GM18507 (cell line): ENCODE data around the gene MCU.
"Not testable (repeated sequence)": the region's sequence is repeated elsewhere in the genome, so short reads cannot be mapped to it uniquely, and the experiment has no call there.

Experiments used
- DNase-seq: peaks from one replicate; pipeline ENCODE4 v3.0.0; 2011; ENCODE audit warnings: low read depth; ENCODE audit not compliant: insufficient read length; ENCODE audit errors: extremely low spot score
- FAIRE-seq: peaks from 2 replicates; lab custom pipeline; 2011; peaks lifted over from hg19 to GRCh38; lab: Jason Lieb, UNC

The MCU gene

DNA sequence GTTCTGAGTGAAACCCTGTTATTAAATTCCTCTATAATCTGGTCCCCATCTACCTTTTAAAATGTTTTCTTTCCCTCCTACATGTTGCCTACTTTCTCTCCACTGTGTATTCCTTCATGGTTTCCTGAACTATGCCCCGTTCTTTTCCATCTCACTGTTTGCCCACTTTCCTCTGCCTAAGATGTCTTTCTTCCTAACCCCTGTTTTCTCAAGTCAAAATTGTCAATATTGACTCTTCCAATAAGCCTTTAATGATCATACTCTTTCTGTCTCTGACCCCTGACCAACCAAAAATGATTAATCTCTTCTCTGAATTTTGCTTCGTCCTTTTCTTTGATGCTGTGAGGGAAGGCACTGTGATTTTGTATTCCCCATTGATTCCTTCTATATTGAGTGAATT lies 171.0 kb downstream of the MCU start:
- DNase-seq = no peak
- FAIRE-seq = no peak

DNA sequence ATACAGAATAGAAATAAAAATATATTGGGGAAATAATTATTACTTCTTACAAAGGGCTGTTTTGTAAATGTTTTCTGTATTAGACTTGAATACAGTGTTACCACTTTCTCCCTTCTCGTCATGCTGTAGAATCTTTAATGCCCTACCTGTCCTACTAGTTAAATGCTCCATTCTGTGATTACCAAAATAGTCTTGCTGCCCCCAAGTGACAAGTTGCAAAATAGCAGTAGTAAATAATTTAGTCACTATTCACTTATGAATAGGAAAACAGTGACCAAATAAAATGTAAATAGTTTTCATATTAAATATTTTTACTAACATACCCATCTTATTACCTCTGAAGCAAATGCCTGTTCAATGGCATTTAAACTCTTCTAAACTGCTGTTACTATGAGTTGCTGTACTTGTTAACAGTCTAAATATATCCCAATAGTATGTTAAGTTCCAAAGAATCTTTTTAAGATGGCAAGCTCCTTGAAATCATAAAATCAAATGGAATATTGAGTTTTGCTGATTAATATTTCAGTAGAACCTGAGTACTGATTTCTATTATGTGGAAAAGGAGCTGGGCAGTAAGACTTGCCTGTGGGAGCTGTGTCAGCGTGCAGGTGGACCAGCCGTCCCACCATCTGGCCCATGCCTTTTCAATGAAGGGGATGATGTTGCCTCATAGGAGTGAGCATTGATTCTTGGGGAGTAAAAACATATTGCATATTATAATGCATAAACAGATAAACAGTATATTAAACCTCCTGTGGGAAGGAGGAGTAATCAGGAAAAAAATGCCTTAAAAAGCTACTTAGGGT lies 183.5 kb downstream of the MCU start:
- no peak for DNase-seq
- peak; percentile 48 for FAIRE-seq

DNA sequence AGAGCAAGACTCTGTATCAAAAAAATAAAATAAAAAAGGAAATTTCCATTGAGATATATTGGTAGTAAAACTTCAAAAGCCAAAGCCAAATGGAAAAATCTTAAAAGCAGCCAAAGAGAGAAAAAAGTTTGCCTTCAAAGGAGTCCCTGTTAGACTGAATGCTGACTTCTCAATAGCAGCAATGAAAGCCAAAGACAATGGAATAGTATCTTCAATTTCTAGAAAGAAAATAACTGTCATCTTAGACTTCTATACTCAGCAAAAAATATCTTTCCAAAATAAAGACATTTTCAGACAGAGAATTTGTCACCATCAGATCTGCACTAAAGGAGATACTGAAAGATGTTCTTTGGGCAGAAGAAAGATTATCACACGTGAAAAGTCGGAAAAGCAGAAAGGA lies 187.3 kb downstream of the MCU start:
- DNase-seq (no peak), FAIRE-seq (no peak)

DNA sequence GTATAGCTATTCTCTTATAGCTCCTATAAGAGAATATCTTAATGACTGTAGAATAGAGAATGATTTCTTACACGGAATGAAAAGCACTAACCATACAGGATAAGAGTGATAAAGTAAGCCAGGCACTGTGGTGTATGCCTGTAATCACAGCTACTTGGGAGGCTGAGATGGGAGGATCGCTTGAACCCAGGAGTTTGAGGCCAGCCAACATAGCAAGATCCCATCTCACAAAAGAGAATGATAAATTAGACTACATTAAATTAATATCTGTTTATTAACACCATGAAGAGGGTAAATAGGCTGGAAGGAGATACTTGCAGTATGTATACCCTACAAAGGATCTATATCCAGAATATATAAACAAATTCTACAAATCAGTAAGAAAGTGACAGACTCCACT lies 189.3 kb downstream of the MCU start:
- FAIRE-seq (no peak), DNase-seq (no peak)

DNA sequence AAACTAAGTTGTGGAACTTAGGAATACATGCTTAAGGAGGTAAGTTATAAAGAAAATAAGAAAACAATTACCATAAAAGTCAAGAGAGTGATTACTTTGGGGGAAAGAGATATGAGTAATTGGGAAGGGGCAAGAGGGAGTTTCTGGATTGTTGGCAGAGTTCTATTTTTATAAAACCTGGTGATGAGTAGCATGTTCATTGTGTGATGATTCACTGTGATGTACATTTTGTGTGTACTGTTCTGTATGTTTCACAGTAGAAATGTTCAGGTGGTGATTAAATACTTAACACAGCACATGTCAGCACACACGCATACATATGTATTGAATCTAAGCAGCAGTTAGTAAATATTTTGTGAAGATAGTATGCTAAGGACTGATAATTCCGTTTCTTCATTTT lies 191.9 kb downstream of the MCU start:
- DNase-seq (no peak), FAIRE-seq (peak; percentile 15)

DNA sequence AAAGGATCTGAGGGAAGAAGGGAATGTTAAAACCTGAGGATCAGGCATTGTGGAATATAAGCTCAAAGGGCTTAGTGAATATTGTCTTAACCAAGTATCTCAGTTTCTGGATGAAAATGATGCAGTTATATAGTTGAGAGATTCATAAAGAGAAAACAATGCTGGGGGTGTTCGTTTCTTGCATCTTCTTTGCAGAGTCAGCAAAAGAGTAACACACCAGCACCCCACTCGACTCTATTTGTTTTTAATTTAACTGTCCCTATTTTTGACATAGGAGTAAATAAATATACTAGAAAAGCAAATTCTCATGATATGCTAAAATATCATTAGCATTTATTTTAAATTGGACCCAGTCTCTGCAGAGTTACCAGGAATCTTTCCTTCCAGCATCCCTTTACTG lies 194.0 kb downstream of the MCU start:
- FAIRE-seq (no peak), DNase-seq (no peak)

DNA sequence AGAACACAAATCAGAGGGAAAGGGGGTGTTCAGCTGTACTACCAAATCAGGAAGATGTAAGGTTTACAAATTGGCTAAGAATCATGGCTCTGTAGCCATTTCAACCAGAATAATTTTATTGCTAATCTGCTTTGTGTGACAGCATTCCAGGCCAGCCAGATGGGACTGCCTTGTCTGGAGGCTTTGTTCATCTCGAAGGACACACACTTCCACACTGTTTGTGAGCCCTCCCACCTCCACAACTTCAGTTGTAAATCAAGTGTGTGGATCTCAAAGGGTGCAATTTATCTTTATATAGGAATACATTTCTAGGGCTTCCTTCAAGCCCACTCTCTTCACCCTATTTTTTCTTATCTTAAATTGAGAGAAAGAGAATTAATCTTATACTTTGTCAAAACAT lies 194.7 kb downstream of the MCU start:
- DNase-seq = no peak
- FAIRE-seq = no peak

DNA sequence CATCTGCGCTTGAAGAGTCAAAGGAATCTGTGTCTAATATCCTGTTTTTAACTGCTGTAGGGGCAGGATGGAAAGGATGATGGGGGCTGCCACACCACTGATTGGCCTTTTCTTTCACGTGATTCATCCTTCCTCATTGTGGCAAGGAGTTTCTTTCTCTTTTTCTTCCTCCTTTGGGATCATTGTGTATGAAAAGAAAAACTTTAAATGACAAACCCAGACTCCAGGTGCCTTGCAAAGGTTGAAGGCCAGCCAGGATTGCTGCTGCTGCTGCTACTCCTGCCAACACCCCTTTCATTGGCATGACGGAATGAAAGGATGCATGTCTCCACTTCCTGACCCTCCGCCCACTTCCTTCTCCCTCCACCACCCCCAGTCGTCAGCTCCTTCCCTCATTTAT lies 195.1 kb downstream of the MCU start:
- FAIRE-seq (no peak), DNase-seq (no peak)

DNA sequence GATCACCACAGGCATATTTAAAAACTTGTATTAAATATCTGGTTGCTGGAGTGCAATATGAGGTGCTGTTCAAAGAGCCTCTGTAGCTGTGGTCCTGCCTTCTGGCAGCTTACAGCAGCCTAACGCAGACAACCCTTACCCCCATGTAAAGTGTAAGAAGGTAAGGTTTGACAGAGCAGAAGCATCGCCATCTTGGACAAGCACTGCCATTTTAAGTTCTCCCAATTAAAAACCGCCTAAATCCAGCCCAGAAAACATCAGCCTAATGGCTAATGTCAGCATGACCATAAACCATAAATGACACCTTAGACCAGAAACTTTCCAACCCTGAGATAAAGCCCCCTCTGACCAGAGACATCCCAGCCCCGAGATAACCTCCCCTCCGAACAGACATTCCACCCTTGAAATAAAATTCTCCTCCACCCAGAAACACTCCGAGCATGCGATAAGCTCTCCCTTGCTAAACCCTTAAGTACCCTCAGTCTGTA lies 196.3 kb downstream of the MCU start:
- FAIRE-seq = no peak

DNA sequence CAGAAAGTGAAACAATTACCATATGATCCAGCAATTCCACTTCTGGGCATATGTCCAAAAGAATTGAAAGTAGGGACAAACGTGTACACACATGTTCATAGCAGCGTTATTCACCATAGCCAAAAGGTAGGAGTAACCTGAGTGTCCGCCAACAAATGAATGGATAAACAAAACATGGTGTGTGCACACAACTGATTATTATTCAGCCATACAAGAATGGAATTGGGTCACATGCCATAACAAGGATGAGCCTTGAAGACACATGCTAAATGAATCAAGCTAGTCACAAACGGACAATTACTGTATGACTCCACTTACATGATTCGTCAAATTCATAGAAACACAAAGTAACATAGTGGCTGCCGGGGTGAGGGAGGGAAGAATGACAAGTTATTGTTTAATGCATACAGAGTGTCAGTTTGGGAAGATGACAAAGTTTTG lies 197.5 kb downstream of the MCU start:
- no peak for FAIRE-seq
- DNase-seq = no peak

More for the DNA sequence above, 196.3 kb downstream of the MCU start:
- no peak for DNase-seq

DNA sequence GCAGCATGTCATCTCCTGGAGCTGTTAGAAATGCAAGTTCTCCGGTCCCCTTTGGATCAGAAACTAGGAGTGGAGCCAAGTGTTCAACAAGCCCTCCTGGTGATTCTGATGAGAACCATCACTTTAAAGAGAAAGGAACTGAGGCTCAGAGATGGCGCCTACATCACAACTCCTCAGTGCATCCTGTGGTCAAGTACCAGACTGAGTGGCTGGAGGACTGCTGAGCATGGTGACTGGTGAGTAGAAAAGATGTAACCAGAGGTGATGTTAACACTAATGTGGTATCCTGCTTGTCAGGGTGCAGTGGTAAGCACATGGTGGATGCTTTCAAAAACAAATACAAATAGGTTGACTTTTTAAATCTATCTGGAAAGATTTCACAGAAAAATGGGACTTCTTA lies 198.1 kb downstream of the MCU start:
- FAIRE-seq (no peak), DNase-seq (no peak)

DNA sequence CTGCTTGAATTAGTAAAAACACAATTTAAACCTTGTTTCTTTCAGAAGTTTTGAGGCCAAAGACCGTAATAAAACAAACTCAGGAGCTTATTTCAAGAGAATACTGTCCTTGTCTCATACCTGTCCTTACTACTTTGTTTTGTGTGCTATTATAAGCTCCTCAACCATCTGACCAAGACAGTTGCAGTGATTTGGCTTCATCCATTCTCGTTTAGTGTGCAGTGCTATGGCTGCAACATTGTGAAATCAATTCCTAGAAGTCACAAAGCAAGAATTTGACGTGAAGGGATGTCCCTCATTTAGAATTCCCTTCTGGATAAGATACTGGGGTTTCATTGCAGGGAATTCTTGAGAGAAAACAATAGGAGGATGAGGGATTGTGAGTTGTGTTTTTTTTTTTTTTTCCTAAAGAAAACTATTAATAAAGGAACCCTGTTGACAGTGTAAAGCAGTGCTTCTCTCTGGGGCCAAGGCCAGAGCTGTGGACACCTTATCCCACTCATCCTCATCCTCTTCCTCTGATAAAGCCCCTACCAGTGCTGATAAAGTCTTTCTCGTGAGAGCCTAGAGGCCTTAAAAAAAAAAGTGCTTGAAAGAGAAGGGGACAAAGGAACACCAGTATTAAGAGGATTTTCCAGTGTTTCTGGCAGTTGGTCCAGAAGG lies 201.3 kb downstream of the MCU start, which contains the start of gene OIT3:
Gene OIT3, plus strand, starts transcription at position 604 of the 663 bp plus-strand sequence. CDS start 60 bp downstream, outside the sequence.
- FAIRE-seq = no peak
- no peak for DNase-seq

DNA sequence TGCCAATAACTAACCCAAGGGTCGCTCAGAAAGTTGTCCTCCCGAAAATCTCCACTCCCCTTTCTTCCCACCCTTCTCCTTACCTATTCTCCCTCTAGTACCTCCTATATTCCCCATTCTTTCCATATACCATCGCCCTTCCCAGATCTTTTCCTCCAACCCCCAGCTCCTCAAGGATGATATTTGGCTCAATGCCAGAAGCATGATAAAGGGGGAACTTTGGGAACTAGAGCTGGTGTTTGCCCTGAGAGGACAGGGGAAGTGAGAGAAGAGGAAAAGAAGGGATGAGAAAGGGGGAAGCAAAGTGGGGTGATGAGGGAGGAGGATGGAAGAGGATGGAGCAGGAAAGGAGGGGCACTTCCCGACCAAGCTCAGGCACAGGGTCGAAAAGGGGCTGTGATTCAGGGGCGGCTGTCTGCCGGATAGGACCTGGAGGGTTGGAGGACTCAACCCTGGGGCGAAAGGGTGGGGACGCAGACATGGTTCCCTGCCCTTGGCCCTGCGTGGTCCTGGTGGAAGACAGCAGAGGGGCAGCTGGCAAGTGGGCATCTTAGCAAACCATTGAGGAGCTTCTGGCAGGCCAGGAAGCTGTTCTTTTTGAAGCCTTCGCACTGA lies 203.4 kb downstream of the MCU start:
- DNase-seq = no peak
- FAIRE-seq = no peak

DNA sequence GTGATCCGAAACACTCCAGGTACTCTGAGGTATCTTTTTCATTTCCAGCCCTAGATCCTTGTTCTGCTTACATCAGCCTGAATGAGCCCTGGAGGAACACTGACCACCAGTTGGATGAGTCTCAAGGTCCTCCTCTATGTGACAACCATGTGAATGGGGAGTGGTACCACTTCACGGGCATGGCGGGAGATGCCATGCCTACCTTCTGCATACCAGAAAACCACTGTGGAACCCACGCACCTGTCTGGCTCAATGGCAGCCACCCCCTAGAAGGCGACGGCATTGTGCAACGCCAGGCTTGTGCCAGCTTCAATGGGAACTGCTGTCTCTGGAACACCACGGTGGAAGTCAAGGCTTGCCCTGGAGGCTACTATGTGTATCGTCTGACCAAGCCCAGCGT lies 206.7 kb downstream of the MCU start:
- FAIRE-seq = no peak
- no peak for DNase-seq

DNA sequence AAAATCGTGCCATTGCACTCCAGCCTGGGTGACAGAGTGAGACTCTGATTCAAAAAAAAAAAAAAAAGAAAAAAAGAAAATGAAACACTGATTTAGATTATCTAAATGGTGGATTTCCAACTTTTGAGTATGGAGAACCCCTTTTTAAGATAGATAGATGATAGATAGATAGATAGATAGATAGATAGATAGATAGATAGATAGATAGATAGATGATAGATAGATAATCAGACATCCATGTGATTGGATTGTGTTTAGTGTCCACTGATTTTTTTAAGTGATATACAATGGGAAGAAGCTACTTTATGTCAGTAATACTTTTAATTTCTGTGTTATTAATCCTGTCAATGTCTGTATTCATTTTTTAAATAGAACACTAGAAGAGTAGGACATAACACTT lies 207.6 kb downstream of the MCU start:
- DNase-seq (no peak), FAIRE-seq (no peak)

DNA sequence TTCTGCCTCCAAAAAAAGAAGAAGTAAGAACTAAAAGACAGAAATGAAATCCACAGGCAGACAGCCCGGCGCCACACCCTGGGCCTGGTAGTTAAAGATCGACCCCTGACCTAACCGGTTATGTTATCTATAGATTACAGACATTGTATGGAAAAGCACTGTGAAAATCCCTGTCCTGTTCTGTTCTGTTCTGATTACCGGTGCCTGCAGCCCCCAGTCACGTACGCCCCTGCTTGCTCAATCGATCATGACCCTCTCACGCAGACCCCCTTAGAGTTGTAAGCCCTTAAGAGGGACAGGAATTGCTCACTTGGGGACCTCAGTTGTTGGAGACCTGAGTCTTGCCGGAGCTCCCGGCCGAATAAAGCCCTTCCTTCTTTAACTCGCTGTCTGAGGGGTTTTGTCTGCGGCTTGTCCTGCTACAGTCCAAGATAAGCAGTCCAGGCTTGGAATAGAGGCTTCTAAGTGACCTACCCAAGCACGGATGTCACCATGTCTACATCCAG lies 212.1 kb downstream of the MCU start:
- DNase-seq, FAIRE-seq: not testable (repeated sequence)

DNA sequence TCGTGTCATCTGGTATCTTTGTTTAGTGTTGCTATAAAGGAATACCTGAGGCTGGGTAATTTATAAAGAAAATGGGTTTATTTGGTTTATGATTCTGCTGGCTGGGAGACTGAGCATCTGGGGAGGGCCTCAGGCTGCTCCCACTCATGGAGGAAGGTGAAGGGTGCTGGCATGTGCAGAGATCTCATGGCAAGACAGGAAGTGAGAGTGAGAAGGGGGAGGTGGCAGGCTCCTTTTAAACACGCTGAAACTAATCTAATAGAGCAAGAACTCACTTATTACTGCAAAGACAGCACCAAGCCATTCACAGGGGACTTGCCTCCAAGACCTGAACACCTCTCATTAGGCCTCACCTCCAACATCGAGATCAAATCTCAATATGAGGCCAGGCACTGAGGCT lies 212.9 kb downstream of the MCU start:
- FAIRE-seq (peak; percentile 5), DNase-seq (no peak)

DNA sequence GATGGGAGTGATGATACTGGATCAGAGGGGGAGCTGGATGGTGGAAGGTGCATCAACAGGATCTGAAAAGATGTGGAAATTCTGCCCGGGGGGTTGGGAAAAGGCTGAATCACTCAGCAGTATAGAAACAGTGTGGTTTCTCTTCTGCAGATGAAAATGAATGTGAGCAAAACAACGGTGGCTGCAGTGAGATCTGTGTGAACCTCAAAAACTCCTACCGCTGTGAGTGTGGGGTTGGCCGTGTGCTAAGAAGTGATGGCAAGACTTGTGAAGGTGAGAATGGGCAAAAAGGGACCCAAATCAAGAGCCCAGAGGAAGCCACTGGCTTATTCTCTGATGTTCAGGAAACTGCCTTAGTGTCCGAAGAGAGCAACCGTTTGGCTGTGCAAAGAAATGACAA lies 214.5 kb downstream of the MCU start:
- FAIRE-seq (no peak), DNase-seq (no peak)

DNA sequence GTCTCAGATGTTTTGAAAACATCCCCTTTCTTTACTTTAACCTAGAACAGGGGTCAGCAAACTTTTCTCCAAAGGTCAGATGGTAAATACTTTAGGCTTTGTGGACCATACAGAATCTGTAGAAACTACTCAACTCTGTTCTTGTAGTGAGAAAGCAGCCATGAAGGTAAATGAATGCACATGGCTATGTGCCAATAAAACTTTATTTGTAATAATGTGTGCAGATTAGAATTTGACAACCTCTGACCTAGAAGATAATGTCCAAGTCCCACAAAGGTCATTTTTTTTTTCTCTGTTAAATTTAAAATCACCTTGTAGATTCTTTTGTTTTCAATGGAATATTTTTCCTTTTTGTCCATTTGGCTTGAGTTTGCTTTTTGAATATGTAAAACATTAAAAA lies 218.8 kb downstream of the MCU start:
- DNase-seq = no peak
- FAIRE-seq = no peak

DNA sequence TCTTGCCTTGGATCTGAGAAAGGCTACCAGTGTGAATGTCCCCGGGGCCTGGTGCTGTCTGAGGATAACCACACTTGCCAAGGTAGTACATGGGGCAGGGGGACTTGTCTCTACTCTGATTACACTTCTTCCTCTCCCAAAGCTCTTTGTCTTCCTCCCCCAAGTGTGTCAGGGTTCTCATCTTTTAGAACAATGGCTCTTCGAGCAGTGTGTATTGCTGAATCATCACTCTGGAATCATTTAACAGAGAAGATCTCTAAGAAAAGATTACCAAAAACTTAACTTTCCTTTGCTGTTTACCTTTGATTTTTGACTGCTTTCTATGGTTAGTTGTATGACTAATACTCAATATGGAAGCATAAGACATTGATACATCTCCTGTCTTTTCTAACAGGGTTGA lies 219.8 kb downstream of the MCU start:
- FAIRE-seq (no peak), DNase-seq (no peak)
